HepG2 (cell line): ENCODE results near the gene IL22RA1.

Experiments
- ARID2 ChIP-seq: sonication (generic); formaldehyde crosslinking; IDR thresholded peaks from 2 replicates; pipeline ENCODE4 v1.8.1; 2022; ENCODE audit warnings: mild to moderate bottlenecking, missing genetic modification reagents, borderline replicate concordance
- EZH2 ChIP-seq: conservative IDR thresholded peaks from 2 replicates; pipeline ENCODE4 v1.6.1; 2012; ENCODE audit warnings: mild to moderate bottlenecking, low read depth, low read length, moderate library complexity
- JARID2 ChIP-seq: sonication (generic); formaldehyde crosslinking; IDR thresholded peaks from 2 replicates; pipeline ENCODE4 v1.8.1; 2023; ENCODE audit warnings: missing genetic modification reagents, inconsistent platforms; ENCODE audit not compliant: insufficient replicate concordance
- MAFK ChIP-seq, 2 experiments: IDR thresholded peaks in 1 of 2; conservative IDR thresholded peaks in 1 of 2; 2 replicates each; pipeline ENCODE4 v1.6.1; 2011; ENCODE audit warnings: improper control_type of control experiment in 2 of 2, low read length in 2 of 2
- MTA3 ChIP-seq: sonication (generic); formaldehyde crosslinking; IDR thresholded peaks from 2 replicates; pipeline ENCODE4 v1.4.0; 2020; ENCODE audit warnings: missing genetic modification reagents
- RBM22 ChIP-seq: fragments of 200-400 bp; formaldehyde crosslinking; optimal IDR thresholded peaks from 2 replicates; pipeline ENCODE3; 2017; ENCODE audit warnings: mild to moderate bottlenecking, low read length, moderate library complexity
- ZBTB21 ChIP-seq: sonication (generic); formaldehyde crosslinking; IDR thresholded peaks from 2 replicates; pipeline ENCODE4 v1.4.0; 2020; ENCODE audit warnings: missing genetic modification reagents
- ZFX ChIP-seq: sonication (generic); formaldehyde crosslinking; IDR thresholded peaks from 2 replicates; pipeline ENCODE4 v1.4.0; 2020; ENCODE audit warnings: mild to moderate bottlenecking, low read depth, missing genetic modification reagents, moderate library complexity
- ZNF780A ChIP-seq: sonication (generic); formaldehyde crosslinking; IDR thresholded peaks from 2 replicates; pipeline ENCODE4 v1.8.0; 2022; ENCODE audit warnings: mild to moderate bottlenecking, missing genetic modification reagents, moderate library complexity
- TF ChIP-seq, protein P1 (sequence below): IDR thresholded peaks from 2 replicates; pipeline ENCODE4 v1.6.1; 2012; ENCODE audit warnings: inconsistent platforms
- TF ChIP-seq, protein P2 (sequence below), 2 experiments: IDR thresholded peaks; 2 replicates each; pipeline ENCODE4 v1.6.1; 2011 to 2012; ENCODE audit warnings: low read length in 2 of 2, borderline replicate concordance in 1 of 2, low read depth in 1 of 2, mild to moderate bottlenecking in 1 of 2, moderate library complexity in 1 of 2
- TF ChIP-seq, protein P3 (sequence below): sonication (generic); formaldehyde crosslinking; IDR thresholded peaks from 2 replicates; pipeline ENCODE4 v1.5.0; 2020; ENCODE audit warnings: mild to moderate bottlenecking, missing genetic modification reagents, moderate library complexity

DNA sequence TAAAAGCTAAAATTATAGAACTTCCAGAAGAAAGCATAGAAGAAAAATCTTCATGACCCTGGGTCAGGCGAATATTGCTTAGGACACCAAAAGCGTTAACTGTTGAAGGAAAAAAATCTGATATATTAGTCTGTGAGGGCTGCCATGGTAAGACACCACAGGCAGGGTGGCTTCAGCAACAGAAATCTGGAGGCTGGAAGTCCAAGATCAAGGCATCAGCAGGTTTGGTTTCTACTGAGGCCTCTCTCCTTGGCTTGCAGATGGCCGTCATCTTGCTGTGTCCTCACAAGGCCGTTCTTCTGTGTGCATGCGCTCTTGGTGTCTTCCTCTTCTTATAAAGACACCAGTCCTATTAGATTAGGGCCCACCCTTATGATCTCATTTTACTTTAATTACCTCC lies 29.7 kb upstream of the IL22RA1 start:
- TF ChIP-seq ZNF780A (CRISPR knock-in tag) = no peak
- TF ChIP-seq ARID2 (CRISPR knock-in tag) = no peak
- TF ChIP-seq, protein P1, sequence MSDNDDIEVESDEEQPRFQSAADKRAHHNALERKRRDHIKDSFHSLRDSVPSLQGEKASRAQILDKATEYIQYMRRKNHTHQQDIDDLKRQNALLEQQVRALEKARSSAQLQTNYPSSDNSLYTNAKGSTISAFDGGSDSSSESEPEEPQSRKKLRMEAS = no peak
- TF ChIP-seq JARID2 (CRISPR knock-in tag) = no peak
- TF ChIP-seq, protein P2, sequence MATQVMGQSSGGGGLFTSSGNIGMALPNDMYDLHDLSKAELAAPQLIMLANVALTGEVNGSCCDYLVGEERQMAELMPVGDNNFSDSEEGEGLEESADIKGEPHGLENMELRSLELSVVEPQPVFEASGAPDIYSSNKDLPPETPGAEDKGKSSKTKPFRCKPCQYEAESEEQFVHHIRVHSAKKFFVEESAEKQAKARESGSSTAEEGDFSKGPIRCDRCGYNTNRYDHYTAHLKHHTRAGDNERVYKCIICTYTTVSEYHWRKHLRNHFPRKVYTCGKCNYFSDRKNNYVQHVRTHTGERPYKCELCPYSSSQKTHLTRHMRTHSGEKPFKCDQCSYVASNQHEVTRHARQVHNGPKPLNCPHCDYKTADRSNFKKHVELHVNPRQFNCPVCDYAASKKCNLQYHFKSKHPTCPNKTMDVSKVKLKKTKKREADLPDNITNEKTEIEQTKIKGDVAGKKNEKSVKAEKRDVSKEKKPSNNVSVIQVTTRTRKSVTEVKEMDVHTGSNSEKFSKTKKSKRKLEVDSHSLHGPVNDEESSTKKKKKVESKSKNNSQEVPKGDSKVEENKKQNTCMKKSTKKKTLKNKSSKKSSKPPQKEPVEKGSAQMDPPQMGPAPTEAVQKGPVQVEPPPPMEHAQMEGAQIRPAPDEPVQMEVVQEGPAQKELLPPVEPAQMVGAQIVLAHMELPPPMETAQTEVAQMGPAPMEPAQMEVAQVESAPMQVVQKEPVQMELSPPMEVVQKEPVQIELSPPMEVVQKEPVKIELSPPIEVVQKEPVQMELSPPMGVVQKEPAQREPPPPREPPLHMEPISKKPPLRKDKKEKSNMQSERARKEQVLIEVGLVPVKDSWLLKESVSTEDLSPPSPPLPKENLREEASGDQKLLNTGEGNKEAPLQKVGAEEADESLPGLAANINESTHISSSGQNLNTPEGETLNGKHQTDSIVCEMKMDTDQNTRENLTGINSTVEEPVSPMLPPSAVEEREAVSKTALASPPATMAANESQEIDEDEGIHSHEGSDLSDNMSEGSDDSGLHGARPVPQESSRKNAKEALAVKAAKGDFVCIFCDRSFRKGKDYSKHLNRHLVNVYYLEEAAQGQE (IDR thresholded peaks at IDR 0.05; ENCODE audit: borderline replicate concordance in 1 of 2, low read depth in 1 of 2, low read length in 2 of 2) = no peak
- no peak for TF ChIP-seq ZFX (CRISPR knock-in tag)
- TF ChIP-seq, protein P3, sequence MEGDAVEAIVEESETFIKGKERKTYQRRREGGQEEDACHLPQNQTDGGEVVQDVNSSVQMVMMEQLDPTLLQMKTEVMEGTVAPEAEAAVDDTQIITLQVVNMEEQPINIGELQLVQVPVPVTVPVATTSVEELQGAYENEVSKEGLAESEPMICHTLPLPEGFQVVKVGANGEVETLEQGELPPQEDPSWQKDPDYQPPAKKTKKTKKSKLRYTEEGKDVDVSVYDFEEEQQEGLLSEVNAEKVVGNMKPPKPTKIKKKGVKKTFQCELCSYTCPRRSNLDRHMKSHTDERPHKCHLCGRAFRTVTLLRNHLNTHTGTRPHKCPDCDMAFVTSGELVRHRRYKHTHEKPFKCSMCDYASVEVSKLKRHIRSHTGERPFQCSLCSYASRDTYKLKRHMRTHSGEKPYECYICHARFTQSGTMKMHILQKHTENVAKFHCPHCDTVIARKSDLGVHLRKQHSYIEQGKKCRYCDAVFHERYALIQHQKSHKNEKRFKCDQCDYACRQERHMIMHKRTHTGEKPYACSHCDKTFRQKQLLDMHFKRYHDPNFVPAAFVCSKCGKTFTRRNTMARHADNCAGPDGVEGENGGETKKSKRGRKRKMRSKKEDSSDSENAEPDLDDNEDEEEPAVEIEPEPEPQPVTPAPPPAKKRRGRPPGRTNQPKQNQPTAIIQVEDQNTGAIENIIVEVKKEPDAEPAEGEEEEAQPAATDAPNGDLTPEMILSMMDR (CRISPR knock-in tag) = no peak
- no peak for TF ChIP-seq MTA3 (CRISPR knock-in tag)
- TF ChIP-seq RBM22 = no peak
- no peak for TF ChIP-seq EZH2
- no peak for TF ChIP-seq ZBTB21
- TF ChIP-seq MAFK (conservative IDR thresholded peaks at IDR 0.05 in 1 of 2, IDR thresholded peaks at IDR 0.05 in 1 of 2; ENCODE audit: low read length in 2 of 2) = no peak
